ENCODE measurements around the gene INSC.

- TF ChIP-seq, protein P1, sequence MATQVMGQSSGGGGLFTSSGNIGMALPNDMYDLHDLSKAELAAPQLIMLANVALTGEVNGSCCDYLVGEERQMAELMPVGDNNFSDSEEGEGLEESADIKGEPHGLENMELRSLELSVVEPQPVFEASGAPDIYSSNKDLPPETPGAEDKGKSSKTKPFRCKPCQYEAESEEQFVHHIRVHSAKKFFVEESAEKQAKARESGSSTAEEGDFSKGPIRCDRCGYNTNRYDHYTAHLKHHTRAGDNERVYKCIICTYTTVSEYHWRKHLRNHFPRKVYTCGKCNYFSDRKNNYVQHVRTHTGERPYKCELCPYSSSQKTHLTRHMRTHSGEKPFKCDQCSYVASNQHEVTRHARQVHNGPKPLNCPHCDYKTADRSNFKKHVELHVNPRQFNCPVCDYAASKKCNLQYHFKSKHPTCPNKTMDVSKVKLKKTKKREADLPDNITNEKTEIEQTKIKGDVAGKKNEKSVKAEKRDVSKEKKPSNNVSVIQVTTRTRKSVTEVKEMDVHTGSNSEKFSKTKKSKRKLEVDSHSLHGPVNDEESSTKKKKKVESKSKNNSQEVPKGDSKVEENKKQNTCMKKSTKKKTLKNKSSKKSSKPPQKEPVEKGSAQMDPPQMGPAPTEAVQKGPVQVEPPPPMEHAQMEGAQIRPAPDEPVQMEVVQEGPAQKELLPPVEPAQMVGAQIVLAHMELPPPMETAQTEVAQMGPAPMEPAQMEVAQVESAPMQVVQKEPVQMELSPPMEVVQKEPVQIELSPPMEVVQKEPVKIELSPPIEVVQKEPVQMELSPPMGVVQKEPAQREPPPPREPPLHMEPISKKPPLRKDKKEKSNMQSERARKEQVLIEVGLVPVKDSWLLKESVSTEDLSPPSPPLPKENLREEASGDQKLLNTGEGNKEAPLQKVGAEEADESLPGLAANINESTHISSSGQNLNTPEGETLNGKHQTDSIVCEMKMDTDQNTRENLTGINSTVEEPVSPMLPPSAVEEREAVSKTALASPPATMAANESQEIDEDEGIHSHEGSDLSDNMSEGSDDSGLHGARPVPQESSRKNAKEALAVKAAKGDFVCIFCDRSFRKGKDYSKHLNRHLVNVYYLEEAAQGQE (IDR thresholded peaks at IDR 0.05; ENCODE audit: borderline replicate concordance), result no peak
- TF ChIP-seq MXI1 (conservative IDR thresholded peaks at IDR 0.05; ENCODE audit: poor library complexity, severe bottlenecking) (no peak), EZH2 (IDR thresholded peaks at IDR 0.05; ENCODE audit: borderline replicate concordance, insufficient read depth, low read length, poor library complexity, severe bottlenecking) (no peak), CTCF (IDR thresholded peaks at IDR 0.05; ENCODE audit: poor library complexity, severe bottlenecking) (no peak), EP300 (conservative IDR thresholded peaks at IDR 0.05; ENCODE audit: poor library complexity, severe bottlenecking) (no peak), RAD21 (conservative IDR thresholded peaks at IDR 0.05) (no peak), TAF1 (IDR thresholded peaks at IDR 0.05; ENCODE audit: low read depth) (no peak), SMC3 (conservative IDR thresholded peaks at IDR 0.05; ENCODE audit: poor library complexity) (no peak)
These were observed 83.0 kb downstream of the INSC start for GRCh38 chr11:15197696-15198095.
